SK-N-SH treated with all-trans-retinoic acid at 6 μM for 48 hours (cell line): Measurements from ENCODE around the gene USH2A.

Experiments
- ARNTL ChIP-seq: fragments of 450-650 bp; formaldehyde crosslinking; IDR thresholded peaks from 2 replicates; pipeline ENCODE4 v1.5.0; 2020; ENCODE audit warnings: low read depth, mild to moderate bottlenecking, moderate library complexity, borderline replicate concordance
- CSDC2 ChIP-seq: fragments of 250-450 bp; sonication (Bioruptor Pico); IDR thresholded peaks from 2 replicates; pipeline ENCODE4 v1.5.0; 2020; ENCODE audit warnings: mild to moderate bottlenecking, moderate library complexity
- ESRRG ChIP-seq: fragments of 250-450 bp; sonication (Bioruptor Pico); IDR thresholded peaks from 2 replicates; pipeline ENCODE4 v1.6.1; 2021; ENCODE audit warnings: mild to moderate bottlenecking
- OSR1 ChIP-seq: fragments of 250-450 bp; sonication (Bioruptor Pico); IDR thresholded peaks from 2 replicates; pipeline ENCODE4 v1.8.0; 2022; ENCODE audit warnings: moderate library complexity, mild to moderate bottlenecking, inconsistent platforms
- ZFP3 ChIP-seq: fragments of 250-450 bp; sonication (Bioruptor Pico); IDR thresholded peaks from 2 replicates; pipeline ENCODE4 v1.5.0; 2020; ENCODE audit warnings: mild to moderate bottlenecking, moderate library complexity
- ZNF565 ChIP-seq: fragments of 450-650 bp; formaldehyde crosslinking; conservative IDR thresholded peaks from 2 replicates; pipeline ENCODE4 v1.5.0; 2020; ENCODE audit warnings: low read depth, mild to moderate bottlenecking, moderate library complexity
- ZNF8 ChIP-seq: fragments of 450-650 bp; formaldehyde crosslinking; IDR thresholded peaks from 2 replicates; pipeline ENCODE4 v1.5.0; 2020; ENCODE audit warnings: mild to moderate bottlenecking, moderate library complexity
- TF ChIP-seq, protein P1 (sequence below): fragments of 250-450 bp; sonication (Bioruptor Pico); IDR thresholded peaks from 2 replicates; pipeline ENCODE4 v1.8.0; 2020; ENCODE audit warnings: mild to moderate bottlenecking, moderate library complexity, borderline replicate concordance
- TF ChIP-seq, protein P2 (sequence below): fragments of 250-450 bp; sonication (Bioruptor Pico); IDR thresholded peaks from 2 replicates; pipeline ENCODE4 v1.5.1; 2020; ENCODE audit warnings: low read depth, mild to moderate bottlenecking, moderate library complexity

DNA sequence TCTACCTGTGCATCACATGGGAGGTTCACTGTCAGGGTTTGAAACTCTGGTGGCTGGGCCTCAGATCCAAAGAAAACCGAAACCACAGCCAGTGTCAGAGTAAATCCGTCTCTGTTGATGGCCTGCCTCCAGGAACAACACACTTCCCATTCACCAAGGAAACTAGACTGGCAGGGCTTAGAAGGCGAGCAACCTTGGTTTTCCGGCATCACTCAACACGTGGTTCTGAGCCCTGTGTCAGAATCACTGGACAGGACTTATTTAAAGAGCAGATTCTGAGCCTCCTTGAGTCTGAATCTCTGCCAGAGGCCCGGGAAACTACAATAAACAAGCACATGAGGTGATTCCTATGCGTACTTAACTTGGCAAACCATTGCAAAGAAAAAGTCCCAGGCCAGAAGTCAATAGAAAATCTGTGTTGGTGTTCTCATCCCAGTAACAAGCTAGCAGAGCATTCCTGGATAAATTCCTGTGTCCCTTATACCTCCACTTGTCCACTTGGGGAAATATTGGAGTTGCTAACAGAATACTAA, 786.1 kb downstream of the USH2A start:
- TF ChIP-seq, protein P1, sequence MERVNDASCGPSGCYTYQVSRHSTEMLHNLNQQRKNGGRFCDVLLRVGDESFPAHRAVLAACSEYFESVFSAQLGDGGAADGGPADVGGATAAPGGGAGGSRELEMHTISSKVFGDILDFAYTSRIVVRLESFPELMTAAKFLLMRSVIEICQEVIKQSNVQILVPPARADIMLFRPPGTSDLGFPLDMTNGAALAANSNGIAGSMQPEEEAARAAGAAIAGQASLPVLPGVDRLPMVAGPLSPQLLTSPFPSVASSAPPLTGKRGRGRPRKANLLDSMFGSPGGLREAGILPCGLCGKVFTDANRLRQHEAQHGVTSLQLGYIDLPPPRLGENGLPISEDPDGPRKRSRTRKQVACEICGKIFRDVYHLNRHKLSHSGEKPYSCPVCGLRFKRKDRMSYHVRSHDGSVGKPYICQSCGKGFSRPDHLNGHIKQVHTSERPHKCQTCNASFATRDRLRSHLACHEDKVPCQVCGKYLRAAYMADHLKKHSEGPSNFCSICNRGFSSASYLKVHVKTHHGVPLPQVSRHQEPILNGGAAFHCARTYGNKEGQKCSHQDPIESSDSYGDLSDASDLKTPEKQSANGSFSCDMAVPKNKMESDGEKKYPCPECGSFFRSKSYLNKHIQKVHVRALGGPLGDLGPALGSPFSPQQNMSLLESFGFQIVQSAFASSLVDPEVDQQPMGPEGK (CRISPR knock-in tag), result no peak
- TF ChIP-seq ARNTL (CRISPR knock-in tag) (no peak), OSR1 (CRISPR knock-in tag) (no peak), ESRRG (CRISPR knock-in tag) (no peak), ZFP3 (CRISPR knock-in tag) (no peak), CSDC2 (CRISPR knock-in tag) (no peak), ZNF565 (CRISPR knock-in tag) (no peak), ZNF8 (CRISPR knock-in tag) (no peak)
- TF ChIP-seq, protein P2, sequence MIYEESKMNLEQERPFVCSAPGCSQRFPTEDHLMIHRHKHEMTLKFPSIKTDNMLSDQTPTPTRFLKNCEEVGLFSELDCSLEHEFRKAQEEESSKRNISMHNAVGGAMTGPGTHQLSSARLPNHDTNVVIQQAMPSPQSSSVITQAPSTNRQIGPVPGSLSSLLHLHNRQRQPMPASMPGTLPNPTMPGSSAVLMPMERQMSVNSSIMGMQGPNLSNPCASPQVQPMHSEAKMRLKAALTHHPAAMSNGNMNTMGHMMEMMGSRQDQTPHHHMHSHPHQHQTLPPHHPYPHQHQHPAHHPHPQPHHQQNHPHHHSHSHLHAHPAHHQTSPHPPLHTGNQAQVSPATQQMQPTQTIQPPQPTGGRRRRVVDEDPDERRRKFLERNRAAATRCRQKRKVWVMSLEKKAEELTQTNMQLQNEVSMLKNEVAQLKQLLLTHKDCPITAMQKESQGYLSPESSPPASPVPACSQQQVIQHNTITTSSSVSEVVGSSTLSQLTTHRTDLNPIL (CRISPR knock-in tag), result no peak
